Right lobe of liver (tissue), 6 donors: ENCODE results near the gene SUGCT. TPM values are rescaled to one million over a fixed set of nuclear protein-coding genes. Genes with fewer than 3 reads are reported as not detected.

ENCODE experiments used
- ATAC-seq, 4 donors: fragments of 200-7000 bp; cut with Tn5 transposase; one replicate each; pipeline ENCODE4 v1.9.1; 2020; ENCODE audit warnings: mild to moderate bottlenecking in 4 of 4, moderate library complexity in 4 of 4
- DNase-seq, 3 donors: peaks; one replicate each; pipeline ENCODE4 v3.0.0-alpha.2; 2020
- H3K27ac ChIP-seq, 3 donors: fragments of 200-600 bp; one replicate each; pipeline ENCODE4 v1.8.0; 2022
- H3K27me3 ChIP-seq, 2 donors: fragments of 200-600 bp; one replicate each; pipeline ENCODE4 v1.8.0; 2022
- H3K36me3 ChIP-seq, 4 donors: fragments of 200-600 bp; sonication (generic) in 1 of 4; one replicate each; pipeline versions ENCODE4 v1.5.1 to v1.8.0; 2017 to 2022; ENCODE audit warnings: control low read depth in 1 of 4
- H3K4me1 ChIP-seq, 4 donors: fragments of 200-600 bp; sonication (generic) in 1 of 4; one replicate each; pipeline versions ENCODE4 v1.5.1 to v1.8.0; 2017 to 2022; ENCODE audit warnings: control low read depth in 1 of 4
- H3K4me3 ChIP-seq, 3 donors: fragments of 200-600 bp; one replicate each; pipeline ENCODE4 v1.8.0; 2022
- H3K9me3 ChIP-seq, 4 donors: fragments of 200-600 bp; sonication (generic) in 1 of 4; one replicate each; pipeline versions ENCODE4 v1.5.1 to v1.8.0; 2017 to 2022; ENCODE audit warnings: control low read depth in 1 of 4
- CTCF ChIP-seq, 4 donors: fragments of 200-600 bp in 3 of 4; fragments of 450-650 bp in 1 of 4; IDR thresholded peaks; one replicate each; pipeline versions ENCODE4 v1.5.1 to v1.8.0; 2016 to 2022; ENCODE audit warnings: antibody characterized with exemption in 4 of 4, mild to moderate bottlenecking in 2 of 4
- POLR2A ChIP-seq: fragments of 450-650 bp; IDR thresholded peaks from one replicate; pipeline ENCODE4 v1.6.1; 2017; ENCODE audit warnings: antibody characterized with exemption, mild to moderate bottlenecking
- WGBS: methylation state at CpG from one replicate; pipeline ENCODE4 v1.1.6; 2018; ENCODE audit warnings: low coverage, low lambda C conversion rate; ENCODE audit not compliant: insufficient coverage; ENCODE audit errors: missing lambda C conversion rate; 5-methylcytosine and 5-hydroxymethylcytosine counted together
- intact Hi-C, 2 donors: fragments of 100-400 bp; cut with DNase I; formaldehyde crosslinking; loops; one replicate each; pipeline versions ENCODE4 v1.11.2 to v1.14.1; 2022
- total RNA-seq, 6 experiments: library from RNA; depleted of rRNA in 2 of 6; stranded (reverse); fragments of >200 nt in 2 of 6; fragmentation: NEBNext Ultra II Directional in 3 of 6; extraction: Animal tissue kit (Norgen Biotek cat#: 25700) in 3 of 6; gene quantifications; one replicate each; pipeline versions ENCODE4 v1.1.0 to v1.2.4, GENCODE V29; 2016 to 2023
- donor health status: DM: no; HTN: yes; CAD: no.
- donor health status: DM: no; HTN: no; CAD: no.
- donor health status: DM: no; HTN: no; CAD: no.
- donor health status: DM: no; HTN: yes; CAD: no.
- donor health status: DM: no; HTN: yes; CAD: no.

Gene SUGCT
- total RNA-seq, 6 experiments from 2014 or later: 10.1 to 21.0 (median 14.2) TPM

GRCh38 chr7:40506158-40506557, 371.4 kb downstream of the SUGCT start:
- no peak for TF ChIP-seq CTCF (IDR thresholded peaks at IDR 0.05)
- no peak for TF ChIP-seq POLR2A
- Histone ChIP-seq H3K9me3 (no peaks in the 10 kb centered on the region), H3K27me3 (no peaks in the 10 kb centered on the region), H3K4me1 (no peaks in the 10 kb centered on the region), H3K4me3 (no peak overlapping the region), H3K36me3 (no peaks in the 10 kb centered on the region), H3K27ac (no peak overlapping the region)
- DNase-seq: no peak
- WGBS: 78% methylated on average over 3 of the region's 3 CpGs
- ATAC-seq: no peak
- intact Hi-C loops: no loop called here

GRCh38 chr7:40507166-40507565, 372.4 kb downstream of the SUGCT start:
- H3K27ac ChIP-seq: no peak overlapping the region
- H3K36me3 ChIP-seq: no peaks in the 10 kb centered on the region
- 79% methylated on average over 6 of the region's 6 CpGs for WGBS
- H3K9me3 ChIP-seq: no peaks in the 10 kb centered on the region
- DNase-seq: no peak
- peak in 3 of 4 donors; percentile 19 to 38 (median 24) for TF ChIP-seq CTCF (IDR thresholded peaks at IDR 0.05)
- TF ChIP-seq POLR2A: no peak
- no peak overlapping the region for H3K4me3 ChIP-seq
- no peaks in the 10 kb centered on the region for H3K27me3 ChIP-seq
- intact Hi-C loops: no loop called here
- H3K4me1 ChIP-seq: no peaks in the 10 kb centered on the region
- peak in 3 of 4 donors; percentile 20 to 29 (median 24) for ATAC-seq

- ATAC-seq: no peak
- Histone ChIP-seq H3K4me3 (no peak overlapping the region), H3K9me3 (no peaks in the 10 kb centered on the region), H3K36me3 (no peaks in the 10 kb centered on the region), H3K27ac (no peak overlapping the region), H3K4me1 (no peaks in the 10 kb centered on the region), H3K27me3 (no peaks in the 10 kb centered on the region)
- 80% methylated on average over 4 of the region's 4 CpGs for WGBS
- TF ChIP-seq POLR2A: no peak
- TF ChIP-seq CTCF (IDR thresholded peaks at IDR 0.05): no peak
- intact Hi-C loops: no loop called here
- DNase-seq: no peak
Observed at GRCh38 chr7:40509287-40509996, 374.6 kb downstream of the SUGCT start.

- ATAC-seq: no peak
- intact Hi-C loops: no loop called here
Observed at GRCh38 chr7:40516376-40516775, 381.6 kb downstream of the SUGCT start.

More at GRCh38 chr7:40516376-40516775, 381.6 kb downstream of the SUGCT start:
- Histone ChIP-seq H3K9me3 (no peaks in the 10 kb centered on the region), H3K36me3 (no peaks in the 10 kb centered on the region), H3K27me3 (no peaks in the 10 kb centered on the region), H3K4me1 (no peaks in the 10 kb centered on the region), H3K27ac (no peak overlapping the region), H3K4me3 (no peak overlapping the region)
- 50% methylated on average over 1 of the region's 1 CpG for WGBS
- DNase-seq: no peak
- TF ChIP-seq CTCF (IDR thresholded peaks at IDR 0.05) (no peak), POLR2A (no peak)
